ENCODE results near the gene GMPR2. TPM values are rescaled to one million over a fixed set of nuclear protein-coding genes. Genes with fewer than 3 reads are reported as not detected.

Gene GMPR2
- total and polyA plus RNA-seq, 8 donors = 63.6 to 117 (median 106) TPM

DNA sequence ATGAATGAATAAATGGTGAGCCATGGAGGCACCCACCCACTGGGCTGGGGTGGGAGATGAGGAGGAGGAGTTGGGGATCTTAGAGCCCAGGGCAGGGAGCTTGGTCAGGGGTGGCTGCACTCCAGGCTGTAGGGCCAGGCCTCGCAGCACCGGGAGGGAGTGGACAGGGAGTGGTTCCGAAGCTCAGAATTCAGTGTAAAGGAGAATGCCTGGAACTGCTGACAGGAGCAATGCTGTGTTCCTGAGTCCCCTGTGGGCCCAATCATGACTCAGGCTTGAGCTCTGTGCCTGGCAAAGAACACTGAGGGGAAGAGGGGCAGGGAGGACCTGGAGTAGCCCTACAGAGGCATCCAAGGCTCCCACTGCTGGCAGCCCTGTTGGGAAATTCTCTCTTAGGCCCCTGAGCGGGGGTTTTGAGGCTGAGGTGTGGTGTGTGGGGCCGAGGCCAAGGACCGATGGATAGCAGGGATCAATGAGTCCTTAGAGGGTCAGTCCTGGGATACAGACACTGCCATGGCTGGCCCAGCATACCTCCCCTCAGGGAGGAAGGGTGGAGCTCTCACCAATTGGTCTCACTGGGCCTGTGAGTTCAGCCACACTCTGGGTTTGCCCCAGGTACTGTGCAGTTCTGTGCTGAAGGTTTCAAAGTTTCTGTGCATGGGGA, 48.2 kb downstream of the GMPR2 start:
- ATAC-seq = no peak
- TF ChIP-seq, protein P1, sequence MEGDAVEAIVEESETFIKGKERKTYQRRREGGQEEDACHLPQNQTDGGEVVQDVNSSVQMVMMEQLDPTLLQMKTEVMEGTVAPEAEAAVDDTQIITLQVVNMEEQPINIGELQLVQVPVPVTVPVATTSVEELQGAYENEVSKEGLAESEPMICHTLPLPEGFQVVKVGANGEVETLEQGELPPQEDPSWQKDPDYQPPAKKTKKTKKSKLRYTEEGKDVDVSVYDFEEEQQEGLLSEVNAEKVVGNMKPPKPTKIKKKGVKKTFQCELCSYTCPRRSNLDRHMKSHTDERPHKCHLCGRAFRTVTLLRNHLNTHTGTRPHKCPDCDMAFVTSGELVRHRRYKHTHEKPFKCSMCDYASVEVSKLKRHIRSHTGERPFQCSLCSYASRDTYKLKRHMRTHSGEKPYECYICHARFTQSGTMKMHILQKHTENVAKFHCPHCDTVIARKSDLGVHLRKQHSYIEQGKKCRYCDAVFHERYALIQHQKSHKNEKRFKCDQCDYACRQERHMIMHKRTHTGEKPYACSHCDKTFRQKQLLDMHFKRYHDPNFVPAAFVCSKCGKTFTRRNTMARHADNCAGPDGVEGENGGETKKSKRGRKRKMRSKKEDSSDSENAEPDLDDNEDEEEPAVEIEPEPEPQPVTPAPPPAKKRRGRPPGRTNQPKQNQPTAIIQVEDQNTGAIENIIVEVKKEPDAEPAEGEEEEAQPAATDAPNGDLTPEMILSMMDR (IDR thresholded peaks at IDR 0.05) = no peak
- H3K4me1 ChIP-seq = peaks cover 0 to 70% of the 10 kb centered on the region in 2 donors

DNA sequence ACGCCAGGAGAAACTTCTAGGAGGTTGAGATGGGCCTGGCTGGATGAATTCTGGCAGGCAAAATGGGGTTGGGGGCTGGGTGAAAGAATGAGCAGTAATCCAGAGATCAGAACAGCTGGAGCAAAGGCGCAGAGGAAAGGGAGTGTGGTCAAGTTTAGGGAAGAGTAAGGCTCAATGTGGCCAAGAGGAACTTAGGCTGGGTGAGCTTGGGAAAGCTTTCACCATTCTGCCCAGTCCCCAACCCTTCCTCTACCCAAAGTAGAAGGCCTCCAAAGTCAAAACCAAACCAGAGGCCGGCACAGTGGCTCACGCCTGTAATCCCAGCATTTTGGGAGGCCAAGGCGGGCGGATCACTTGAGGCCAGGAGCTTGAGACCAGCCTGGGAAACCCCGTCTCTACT, 48.9 kb downstream of the GMPR2 start:
- Histone ChIP-seq H3K27me3 (no peaks in the 10 kb centered on the region), H3K9me3 (no peaks in the 10 kb centered on the region), H3K4me1 (peaks cover 0 to 64% of the 10 kb centered on the region in 2 donors), H3K36me3 (no peaks in the 10 kb centered on the region), H3K4me3 (no peak overlapping the region), H3K27ac (peak overlapping the region in 1 of 2 donors; percentile 74)
- ATAC-seq = peak; percentile 28
- no peak for DNase-seq
- intact Hi-C loops (cut with DNase I) = no loop called here
- TF ChIP-seq, protein P1 (IDR thresholded peaks at IDR 0.05) = no peak

More for the DNA sequence above, 48.2 kb downstream of the GMPR2 start:
- no peak for DNase-seq
- H3K4me3 ChIP-seq = no peak overlapping the region
- intact Hi-C loops (cut with DNase I) = no loop called here
- peak overlapping the region in 1 of 2 donors; percentile 74 for H3K27ac ChIP-seq
- H3K36me3 ChIP-seq = no peaks in the 10 kb centered on the region
- H3K27me3 ChIP-seq = no peaks in the 10 kb centered on the region
- no peaks in the 10 kb centered on the region for H3K9me3 ChIP-seq

DNA sequence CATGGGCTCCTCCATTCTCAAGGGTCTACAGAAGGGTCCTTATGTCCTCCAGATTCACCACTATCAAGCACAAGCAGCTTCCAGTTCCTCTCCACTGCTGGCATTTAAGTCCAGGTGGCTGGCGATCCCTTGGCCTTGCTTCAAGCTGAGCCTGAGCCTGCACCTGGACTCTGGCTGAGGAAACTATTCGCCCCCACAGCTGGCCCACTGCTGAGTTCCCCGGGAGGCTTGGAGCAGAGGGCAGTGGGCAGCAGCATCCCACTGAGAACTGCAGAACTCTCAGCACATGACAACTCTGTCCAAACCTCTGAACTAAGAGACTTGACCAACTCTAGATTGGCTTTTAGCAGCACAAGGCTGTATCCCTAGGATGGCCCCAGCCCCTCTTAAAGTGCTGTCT, 50.0 kb downstream of the GMPR2 start:
- H3K9me3 ChIP-seq = no peaks in the 10 kb centered on the region
- H3K4me3 ChIP-seq = no peak overlapping the region
- ATAC-seq (peak; percentile 10), DNase-seq (peak in 1 of 4 donors; percentile 53)
- TF ChIP-seq, protein P1 (IDR thresholded peaks at IDR 0.05) = no peak
- H3K27ac ChIP-seq = no peak overlapping the region
- H3K27me3 ChIP-seq = no peaks in the 10 kb centered on the region
- intact Hi-C loops (cut with DNase I) = no loop called here
- H3K4me1 ChIP-seq = peaks cover 0 to 53% of the 10 kb centered on the region in 2 donors
- H3K36me3 ChIP-seq = no peaks in the 10 kb centered on the region

DNA sequence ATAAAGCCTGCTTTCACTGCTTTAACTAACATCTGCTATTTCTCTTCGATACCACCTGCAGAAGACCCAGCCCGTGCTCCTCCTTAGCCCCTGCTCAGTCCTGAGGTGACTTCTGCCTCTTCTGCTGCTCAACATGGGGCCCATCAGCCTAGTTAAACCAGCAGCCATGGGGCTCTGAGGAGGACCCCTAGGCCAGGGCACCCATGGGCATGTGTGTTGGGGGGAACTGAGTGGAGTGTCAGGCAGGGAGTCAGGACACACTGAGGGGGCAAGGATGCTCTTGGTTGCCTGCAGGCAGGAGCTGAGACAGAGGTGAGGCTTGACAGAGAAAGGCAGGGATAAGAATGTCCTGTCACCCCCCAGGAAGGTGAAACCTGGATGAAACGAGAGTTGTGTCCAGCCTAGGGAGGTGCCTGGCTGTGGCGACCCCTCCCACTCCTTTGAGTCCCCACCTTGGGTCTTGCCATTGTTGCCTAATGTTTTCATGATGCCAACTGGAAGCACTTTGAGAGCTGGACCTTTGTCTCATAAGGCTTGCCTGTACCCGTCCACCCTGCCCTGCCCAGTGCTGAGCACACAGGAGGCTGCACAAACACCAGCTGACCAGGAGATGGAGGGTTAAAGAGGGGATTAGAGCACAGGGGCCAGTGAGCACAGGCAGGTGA, 51.2 kb downstream of the GMPR2 start:
- Histone ChIP-seq H3K4me1 (peaks cover 0 to 41% of the 10 kb centered on the region in 2 donors), H3K36me3 (peaks cover 0 to 5% of the 10 kb centered on the region in 2 donors), H3K9me3 (no peaks in the 10 kb centered on the region), H3K27me3 (no peaks in the 10 kb centered on the region), H3K4me3 (no peak overlapping the region), H3K27ac (no peak overlapping the region)
- TF ChIP-seq, protein P1 (IDR thresholded peaks at IDR 0.05) = no peak
- no peak for ATAC-seq
- intact Hi-C loops (cut with DNase I) = no loop called here
- DNase-seq = no peak

DNA sequence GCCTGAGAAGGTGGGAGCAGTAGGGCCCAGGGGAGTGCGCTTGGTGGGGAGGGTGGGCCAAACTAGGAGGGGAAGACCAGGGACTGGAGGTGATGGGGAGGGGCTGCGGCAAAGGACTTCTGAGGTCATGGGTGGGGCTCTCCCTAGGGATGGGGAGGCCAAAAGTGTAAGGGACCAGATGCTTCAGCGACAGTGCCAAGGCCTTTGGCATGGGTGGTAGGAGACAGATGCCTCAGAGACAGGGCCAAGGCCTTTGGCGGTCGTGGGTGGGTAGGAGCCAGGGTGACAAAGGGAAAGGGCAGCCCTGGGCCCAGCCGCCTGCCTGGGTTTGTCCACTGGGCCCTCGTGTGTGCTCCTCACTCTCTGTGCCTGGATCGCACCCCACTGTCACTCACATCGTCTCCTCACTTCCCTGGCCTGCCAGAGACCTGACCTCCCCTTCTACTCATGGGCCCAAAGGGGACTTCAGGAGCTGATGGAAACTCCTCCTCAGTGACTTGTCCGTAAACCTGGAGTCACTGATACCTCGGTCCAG, 51.8 kb downstream of the GMPR2 start:
- intact Hi-C loops (cut with DNase I) = no loop called here
- TF ChIP-seq, protein P1 (IDR thresholded peaks at IDR 0.05) = no peak
- Histone ChIP-seq H3K36me3 (peaks cover 0 to 11% of the 10 kb centered on the region in 2 donors), H3K4me1 (peaks cover 0 to 34% of the 10 kb centered on the region in 2 donors), H3K27ac (no peak overlapping the region), H3K4me3 (no peak overlapping the region), H3K27me3 (no peaks in the 10 kb centered on the region), H3K9me3 (no peaks in the 10 kb centered on the region)
- DNase-seq = no peak
- ATAC-seq = no peak
